HEK293T (cell line): ENCODE data around the gene TMEM219.

Source experiments
- CTCF ChIA-PET: fragments of 350-600 bp; formaldehyde crosslinking; extraction: SDS; loops from one replicate; lab custom pipeline; 2021; ENCODE audit warnings: antibody characterized with exemption, inconsistent platforms; lab: Yijun Ruan, JAX
- POLR2A ChIA-PET: fragments of 350-600 bp; formaldehyde crosslinking; extraction: SDS; loops from one replicate; lab custom pipeline; 2020; ENCODE audit warnings: antibody characterized with exemption, inconsistent platforms; lab: Yijun Ruan, JAX
- DNase-seq: peaks from one replicate; pipeline ENCODE4 v3.0.0; 2012; ENCODE audit warnings: mixed read lengths; ENCODE audit errors: extremely low spot score
- ARNT ChIP-seq: fragments of 450-650 bp; IDR thresholded peaks from 2 replicates; pipeline ENCODE4 v1.6.1; 2017; ENCODE audit warnings: mild to moderate bottlenecking
- BHLHE40 ChIP-seq: fragments of 450-650 bp; IDR thresholded peaks from 2 replicates; pipeline ENCODE4 v1.6.1; 2016; ENCODE audit warnings: mild to moderate bottlenecking, moderate library complexity, borderline replicate concordance
- CTBP1 ChIP-seq: fragments of 450-650 bp; IDR thresholded peaks from 2 replicates; pipeline ENCODE4 v1.6.1; 2016; ENCODE audit warnings: borderline replicate concordance
- ELF4 ChIP-seq: fragments of 450-650 bp; IDR thresholded peaks from 2 replicates; pipeline ENCODE4 v1.6.1; 2017; ENCODE audit warnings: antibody characterized with exemption
- FOXA1 ChIP-seq: fragments of 450-650 bp; IDR thresholded peaks from 2 replicates; pipeline ENCODE4 v1.6.1; 2016; ENCODE audit warnings: mild to moderate bottlenecking
- FOXK2 ChIP-seq: fragments of 450-650 bp; IDR thresholded peaks from 2 replicates; pipeline ENCODE4 v1.6.1; 2016; ENCODE audit warnings: mild to moderate bottlenecking
- FOXM1 ChIP-seq: fragments of 450-650 bp; IDR thresholded peaks from 2 replicates; pipeline ENCODE4 v1.6.1; 2017; ENCODE audit warnings: mild to moderate bottlenecking, borderline replicate concordance
- HDGF ChIP-seq: fragments of 450-650 bp; IDR thresholded peaks from 2 replicates; pipeline ENCODE4 v1.6.1; 2017; ENCODE audit warnings: antibody characterized with exemption, borderline replicate concordance
- L3MBTL2 ChIP-seq: fragments of 450-650 bp; conservative IDR thresholded peaks from 2 replicates; pipeline ENCODE4 v1.6.1; 2016; ENCODE audit warnings: mild to moderate bottlenecking
- LEF1 ChIP-seq: fragments of 450-650 bp; IDR thresholded peaks from 2 replicates; pipeline ENCODE4 v1.6.1; 2017; ENCODE audit warnings: mild to moderate bottlenecking, borderline replicate concordance
- NFRKB ChIP-seq: fragments of 450-650 bp; IDR thresholded peaks from 2 replicates; pipeline ENCODE4 v1.6.1; 2016; ENCODE audit warnings: mild to moderate bottlenecking, moderate library complexity
- SP1 ChIP-seq: fragments of 450-650 bp; IDR thresholded peaks from 2 replicates; pipeline ENCODE4 v1.6.1; 2017
- SUZ12 ChIP-seq: fragments of 450-650 bp; IDR thresholded peaks from 2 replicates; pipeline ENCODE4 v1.6.1; 2016; ENCODE audit warnings: mild to moderate bottlenecking
- TARDBP ChIP-seq: fragments of 450-650 bp; IDR thresholded peaks from 2 replicates; pipeline ENCODE4 v1.6.1; 2016
- ZNF384 ChIP-seq: fragments of 450-650 bp; IDR thresholded peaks from 2 replicates; pipeline ENCODE4 v1.6.1; 2016
- TF ChIP-seq, protein P1 (sequence below): fragments of 450-650 bp; IDR thresholded peaks from 2 replicates; pipeline ENCODE4 v1.6.1; 2016

TMEM219 gene

GRCh38 chr16:29977063-29977825 is 15.4 kb downstream of the TMEM219 start:
- TF ChIP-seq ARNT (no peak), SUZ12 (no peak)
- CTCF ChIA-PET = no interaction called here
- no peak for DNase-seq
- POLR2A ChIA-PET = interaction anchor here (1.0 to 10.5 kb wide), 6 partner anchors 9 to 161 kb away, joined by 3 to 102 read pairs (median 71); partner anchors contain the start of genes HIRIP3, INO80E, PAGR1 and TMEM219

DNA sequence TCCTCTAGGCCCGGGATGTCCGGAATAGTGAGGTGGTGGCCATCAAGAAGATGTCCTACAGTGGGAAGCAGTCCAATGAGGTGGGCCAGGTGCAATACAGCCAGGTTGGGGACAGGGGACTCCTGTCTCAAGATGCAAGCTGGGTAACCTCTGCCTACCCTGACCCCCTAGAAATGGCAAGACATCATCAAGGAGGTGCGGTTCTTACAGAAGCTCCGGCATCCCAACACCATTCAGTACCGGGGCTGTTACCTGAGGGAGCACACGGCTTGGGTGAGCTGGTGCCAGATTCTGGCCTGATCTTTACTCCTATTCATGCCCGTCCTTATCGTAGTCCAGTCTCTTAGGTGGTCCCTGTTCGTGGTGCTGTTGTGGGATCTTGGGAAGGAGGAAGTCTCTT is 16.2 kb downstream of the TMEM219 start:
- TF ChIP-seq BHLHE40 = no peak
- no peak for TF ChIP-seq CTBP1
- no peak for TF ChIP-seq TARDBP
- no peak for TF ChIP-seq ELF4
- no peak for TF ChIP-seq SUZ12
- no peak for TF ChIP-seq NFRKB
- no peak for TF ChIP-seq ARNT
- no peak for TF ChIP-seq SP1
- no peak for TF ChIP-seq FOXA1
- no peak for TF ChIP-seq ZNF384
- no peak for TF ChIP-seq LEF1
- POLR2A ChIA-PET = interaction anchor here (1.0 to 10.5 kb wide), 5 partner anchors 8 to 162 kb away, joined by 3 to 102 read pairs (median 72); partner anchors contain the start of genes HIRIP3, INO80E, PAGR1 and TMEM219
- no peak for DNase-seq
- CTCF ChIA-PET = no interaction called here

GRCh38 chr16:29978564-29979270 is 16.8 kb downstream of the TMEM219 start:
- CTCF ChIA-PET = no interaction called here
- TF ChIP-seq ZNF384 (no peak), SUZ12 (no peak), FOXK2 (no peak)
- DNase-seq = no peak
- POLR2A ChIA-PET = interaction anchor here (1.2 to 10.5 kb wide), 5 partner anchors 10 to 53 kb away, joined by 5 to 102 read pairs (median 10); partner anchors contain the start of genes HIRIP3, INO80E, KCTD13 and TMEM219

DNA sequence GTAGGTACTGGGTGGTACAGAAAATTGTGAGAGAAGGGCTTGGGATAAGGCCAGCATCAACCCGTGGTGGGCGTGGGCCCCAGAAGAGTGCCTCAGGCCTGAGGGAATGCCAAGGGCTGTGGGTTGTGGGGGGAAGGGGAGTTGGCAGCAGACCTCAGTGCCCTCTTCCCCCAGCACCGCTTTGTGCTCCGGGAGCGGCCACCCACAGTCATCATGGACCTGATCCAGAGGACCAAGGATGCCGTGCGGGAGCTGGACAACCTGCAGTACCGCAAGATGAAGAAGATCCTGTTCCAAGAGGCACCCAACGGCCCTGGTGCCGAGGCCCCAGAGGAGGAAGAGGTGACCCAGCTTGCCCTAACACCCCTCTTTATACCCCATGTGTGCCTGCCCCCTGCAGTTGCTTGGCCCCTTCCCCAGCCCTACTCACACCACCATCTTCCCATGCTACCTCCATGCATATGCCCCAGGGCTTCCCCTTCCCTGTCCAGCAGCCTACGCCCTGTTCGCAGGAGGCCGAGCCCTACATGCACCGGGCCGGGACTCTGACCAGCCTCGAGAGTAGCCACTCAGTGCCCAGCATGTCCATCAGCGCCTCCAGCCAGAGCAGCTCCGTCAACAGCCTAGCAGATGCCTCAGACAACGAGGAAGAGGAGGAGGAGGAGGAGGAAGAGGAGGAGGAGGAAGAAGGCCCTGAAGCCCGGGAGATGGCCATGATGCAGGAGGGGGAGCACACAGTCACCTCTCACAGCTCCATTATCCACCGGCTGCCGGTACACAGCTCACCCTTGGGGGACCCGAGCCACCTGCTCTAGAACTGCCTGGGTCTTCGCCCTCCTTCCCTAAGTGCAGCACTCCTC is 20.9 kb downstream of the TMEM219 start:
- TF ChIP-seq SUZ12 = no peak
- no peak for TF ChIP-seq NFRKB
- TF ChIP-seq TARDBP = no peak
- no peak for TF ChIP-seq LEF1
- no peak for TF ChIP-seq ZNF384
- TF ChIP-seq BHLHE40 = no peak
- no peak for TF ChIP-seq FOXK2
- no peak for TF ChIP-seq FOXM1
- no peak for TF ChIP-seq SP1
- TF ChIP-seq FOXA1 = no peak
- no peak for TF ChIP-seq HDGF
- no peak for TF ChIP-seq CTBP1
- TF ChIP-seq, protein P1, sequence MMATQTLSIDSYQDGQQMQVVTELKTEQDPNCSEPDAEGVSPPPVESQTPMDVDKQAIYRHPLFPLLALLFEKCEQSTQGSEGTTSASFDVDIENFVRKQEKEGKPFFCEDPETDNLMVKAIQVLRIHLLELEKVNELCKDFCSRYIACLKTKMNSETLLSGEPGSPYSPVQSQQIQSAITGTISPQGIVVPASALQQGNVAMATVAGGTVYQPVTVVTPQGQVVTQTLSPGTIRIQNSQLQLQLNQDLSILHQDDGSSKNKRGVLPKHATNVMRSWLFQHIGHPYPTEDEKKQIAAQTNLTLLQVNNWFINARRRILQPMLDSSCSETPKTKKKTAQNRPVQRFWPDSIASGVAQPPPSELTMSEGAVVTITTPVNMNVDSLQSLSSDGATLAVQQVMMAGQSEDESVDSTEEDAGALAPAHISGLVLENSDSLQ = no peak
- no peak for TF ChIP-seq ELF4
- no peak for TF ChIP-seq ARNT
- TF ChIP-seq L3MBTL2 = no peak
- no peak for DNase-seq
- CTCF ChIA-PET = interaction anchor here (0.6 kb wide), 1 partner anchor 39 kb away, joined by 3 read pairs; no protein-coding TSS in a partner anchor
- POLR2A ChIA-PET = interaction anchor here (7.6 to 10.5 kb wide), 2 partner anchors 7 to 11 kb away, joined by 72 to 74 read pairs; partner anchors contain the start of genes HIRIP3, INO80E and TAOK2

DNA sequence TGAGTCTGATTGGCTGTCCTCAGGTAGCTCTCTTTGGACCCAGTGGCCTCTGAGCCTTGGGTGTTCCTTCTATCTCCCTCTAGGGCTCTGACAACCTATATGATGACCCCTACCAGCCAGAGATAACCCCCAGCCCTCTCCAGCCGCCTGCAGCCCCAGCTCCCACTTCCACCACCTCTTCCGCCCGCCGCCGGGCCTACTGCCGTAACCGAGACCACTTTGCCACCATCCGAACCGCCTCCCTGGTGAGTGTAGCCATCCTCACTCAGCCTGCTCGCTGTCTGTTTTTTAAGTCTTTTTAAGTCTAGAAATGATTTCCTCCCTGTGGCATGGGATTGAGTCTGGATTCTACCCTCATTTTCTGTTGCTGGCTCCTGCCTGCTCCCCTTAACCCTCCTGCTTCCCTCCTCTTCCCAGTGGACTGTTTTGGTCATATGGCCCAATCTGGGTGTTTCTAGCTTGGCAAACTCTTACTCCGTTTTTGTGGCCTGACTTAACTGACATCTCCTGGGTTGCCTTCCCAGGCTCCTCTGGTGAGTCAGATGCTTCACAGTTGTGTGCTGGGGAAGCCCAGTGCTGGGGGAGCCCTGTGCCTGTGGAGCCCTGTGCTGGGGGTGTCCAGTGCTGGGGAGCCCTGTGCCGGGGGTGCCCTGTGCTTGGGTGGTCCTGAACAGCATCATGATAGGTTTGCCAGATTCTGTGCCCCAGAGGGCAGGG is 21.7 kb downstream of the TMEM219 start:
- TF ChIP-seq LEF1 (no peak), TARDBP (no peak), CTBP1 (no peak), HDGF (no peak)
- ChIA-PET CTCF (no interaction called here), POLR2A (interaction anchor here (7.6 to 10.5 kb wide), 2 partner anchors 8 to 10 kb away, joined by 72 to 74 read pairs; partner anchors contain the start of genes HIRIP3, INO80E and TAOK2)
- DNase-seq = no peak

DNA sequence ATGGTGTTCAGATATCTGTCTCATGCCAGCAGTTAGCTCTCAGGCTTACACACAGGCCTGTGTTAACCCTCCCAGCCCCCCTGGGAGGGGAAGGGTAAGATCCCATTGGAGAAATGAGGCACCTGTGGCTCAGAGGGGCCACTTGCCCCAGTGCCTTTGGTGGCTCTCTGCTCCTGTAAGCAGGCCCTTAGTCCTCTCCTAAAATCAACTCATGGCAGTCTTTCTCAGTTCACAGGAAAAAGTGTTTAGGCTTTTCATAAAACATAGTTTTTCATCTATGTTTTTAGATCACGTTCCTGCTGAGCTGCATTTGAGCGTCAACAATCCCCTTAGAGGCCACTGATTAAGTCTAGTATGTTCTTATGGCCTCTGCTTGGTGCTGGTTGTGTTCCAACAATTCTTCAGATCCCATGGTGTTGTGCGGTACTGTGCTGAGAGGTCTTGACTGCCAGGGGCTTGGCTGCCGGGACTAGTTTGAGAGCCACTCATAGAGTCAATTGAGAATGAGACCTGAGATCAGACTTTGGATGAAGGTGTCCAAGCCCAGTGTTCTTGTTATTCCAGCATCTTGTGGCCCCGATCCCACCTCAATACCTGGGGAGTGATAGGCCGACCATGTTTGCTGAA is 22.4 kb downstream of the TMEM219 start:
- ChIA-PET POLR2A (interaction anchor here (1.2 to 10.5 kb wide), 4 partner anchors 9 to 23 kb away, joined by 3 to 74 read pairs (median 38); partner anchors contain the start of genes HIRIP3, INO80E, TAOK2 and TMEM219), CTCF (no interaction called here)
- DNase-seq = no peak
- TF ChIP-seq ELF4 (no peak), TARDBP (no peak), L3MBTL2 (no peak), ZNF384 (no peak), FOXM1 (no peak), SP1 (no peak), HDGF (no peak), FOXK2 (no peak)
